ENCODE measurements around the gene PHLDB1.

GRCh38 chr11:118657238-118657637, 49.8 kb downstream of the PHLDB1 start:
- TF ChIP-seq POLR2A (IDR thresholded peaks at IDR 0.05) (no peak), CTCF (IDR thresholded peaks at IDR 0.05) (no peak), EP300 (IDR thresholded peaks at IDR 0.05; ENCODE audit: low read depth) (no peak), POLR2AphosphoS5 (IDR thresholded peaks at IDR 0.05) (no peak)

Data from transverse colon (tissue), 4 donors.